H9 (cell line): ENCODE data around the gene VWF. TPM values are rescaled to one million over a fixed set of nuclear protein-coding genes. Genes with fewer than 3 reads are reported as not detected.

Experiments
- DNase-seq: peaks from one replicate; pipeline ENCODE4 v3.0.0-alpha.2; 2017
- H2AFZ ChIP-seq: one replicate; pipeline ENCODE4 v1.6.1; 2013; ENCODE audit warnings: mild to moderate bottlenecking, low read length, control low read depth, moderate library complexity
- H2AK5ac ChIP-seq: 2 replicates; pipeline ENCODE4 v1.6.1; 2013; ENCODE audit warnings: low read length, control low read depth, mixed read lengths; ENCODE audit not compliant: insufficient read length
- H2BK120ac ChIP-seq: one replicate; pipeline ENCODE4 v1.6.1; 2013; ENCODE audit warnings: low read depth, mild to moderate bottlenecking, low read length, control low read depth, inconsistent platforms; ENCODE audit not compliant: poor library complexity, severe bottlenecking
- H2BK12ac ChIP-seq: 2 replicates; pipeline ENCODE4 v1.6.1; 2013; ENCODE audit warnings: low read length, control low read depth, mixed read lengths, low read depth; ENCODE audit not compliant: insufficient read length
- H2BK15ac ChIP-seq: 2 replicates; pipeline ENCODE4 v1.6.1; 2013; ENCODE audit warnings: low read depth, low read length, control low read depth
- H2BK20ac ChIP-seq: one replicate; pipeline ENCODE4 v1.6.1; 2013; ENCODE audit warnings: low read depth, mild to moderate bottlenecking, low read length, control low read depth, inconsistent platforms; ENCODE audit not compliant: poor library complexity, severe bottlenecking
- H2BK5ac ChIP-seq: 2 replicates; pipeline ENCODE4 v1.6.1; 2013; ENCODE audit warnings: low read length, control low read depth, mixed read lengths; ENCODE audit not compliant: insufficient read length
- H3K14ac ChIP-seq: 2 replicates; pipeline ENCODE4 v1.6.1; 2013; ENCODE audit warnings: low read length, control low read depth; ENCODE audit not compliant: insufficient read depth
- H3K18ac ChIP-seq: 2 replicates; pipeline ENCODE4 v1.6.1; 2013; ENCODE audit warnings: low read depth, mild to moderate bottlenecking, mixed read lengths, low read length, control low read depth; ENCODE audit not compliant: insufficient read length
- H3K23ac ChIP-seq: 2 replicates; pipeline ENCODE4 v1.6.1; 2013; ENCODE audit warnings: low read length, control low read depth, mixed read lengths, low read depth; ENCODE audit not compliant: insufficient read length
- H3K23me2 ChIP-seq: 2 replicates; pipeline ENCODE4 v1.6.1; 2013; ENCODE audit warnings: low read depth, mild to moderate bottlenecking, mixed read lengths, low read length, control low read depth; ENCODE audit not compliant: insufficient read length, poor library complexity, severe bottlenecking
- H3K27ac ChIP-seq: 2 replicates; pipeline ENCODE4 v1.5.1; 2013; ENCODE audit warnings: low read length, control low read depth, mixed read lengths, low read depth; ENCODE audit not compliant: insufficient read length
- H3K27me3 ChIP-seq: 2 replicates; pipeline ENCODE4 v1.6.1; 2013; ENCODE audit warnings: low read length, control low read depth, inconsistent platforms; ENCODE audit not compliant: insufficient read depth
- H3K4ac ChIP-seq: 2 replicates; pipeline ENCODE4 v1.6.1; 2013; ENCODE audit warnings: low read depth, mild to moderate bottlenecking, control low read depth, inconsistent platforms, low read length, moderate library complexity
- H3K4me1 ChIP-seq: 2 replicates; pipeline ENCODE4 v1.6.1; 2013; ENCODE audit warnings: low read length, control low read depth, inconsistent platforms; ENCODE audit not compliant: insufficient read depth
- H3K4me2 ChIP-seq: 2 replicates; pipeline ENCODE4 v1.6.1; 2013; ENCODE audit warnings: low read length, control low read depth, mixed read lengths; ENCODE audit not compliant: insufficient read length, insufficient read depth
- H3K56ac ChIP-seq: 2 replicates; pipeline ENCODE4 v1.6.1; 2013; ENCODE audit warnings: low read depth, mild to moderate bottlenecking, mixed read lengths, low read length, control low read depth; ENCODE audit not compliant: insufficient read length
- H3K79me1 ChIP-seq: 2 replicates; pipeline ENCODE4 v1.6.1; 2013; ENCODE audit warnings: low read depth, mild to moderate bottlenecking, moderate library complexity, low read length, control low read depth, inconsistent platforms; ENCODE audit not compliant: insufficient read depth, poor library complexity, severe bottlenecking
- H3K79me2 ChIP-seq: 2 replicates; pipeline ENCODE4 v1.6.1; 2013; ENCODE audit warnings: low read length, control low read depth, inconsistent platforms; ENCODE audit not compliant: insufficient read depth
- H3K9ac ChIP-seq: 2 replicates; pipeline ENCODE4 v1.6.1; 2013; ENCODE audit warnings: low read length, control low read depth, mixed read lengths; ENCODE audit not compliant: insufficient read length; ENCODE audit errors: extremely low read depth
- H3K9me3 ChIP-seq: one replicate; pipeline ENCODE4 v1.6.1; 2013; ENCODE audit warnings: low read depth, low read length, inconsistent platforms; ENCODE audit not compliant: control insufficient read depth
- H3T11ph ChIP-seq: one replicate; pipeline ENCODE4 v1.6.1; 2013; ENCODE audit warnings: mild to moderate bottlenecking, low read length, control low read depth, inconsistent platforms
- H4K20me1 ChIP-seq: one replicate; pipeline ENCODE4 v1.6.1; 2013; ENCODE audit not compliant: control insufficient read depth, insufficient read length, insufficient read depth
- H4K5ac ChIP-seq: 2 replicates; pipeline ENCODE4 v1.6.1; 2013; ENCODE audit warnings: low read depth, mild to moderate bottlenecking, mixed read lengths, low read length, control low read depth; ENCODE audit not compliant: insufficient read length
- H4K8ac ChIP-seq: replicated peaks from 2 replicates; pipeline ENCODE4 v1.6.1; 2013; ENCODE audit warnings: low read length, control low read depth, mixed read lengths, low read depth; ENCODE audit not compliant: insufficient read length
- H4K91ac ChIP-seq: 2 replicates; pipeline ENCODE4 v1.6.1; 2013; ENCODE audit warnings: low read depth, mild to moderate bottlenecking, moderate library complexity, mixed read lengths, low read length, control low read depth; ENCODE audit not compliant: insufficient read length
- H3K27ac Mint-ChIP-seq, 3 experiments: 2 replicates in 2 of 3; 3 replicates in 1 of 3; pipeline ENCODE4 v1.8.0; 2020 to 2021; ENCODE audit warnings: mixed read lengths in 3 of 3, mild to moderate bottlenecking in 1 of 3, moderate library complexity in 1 of 3
- H3K27me3 Mint-ChIP-seq: 2 replicates; pipeline ENCODE4 v1.8.0; 2021; ENCODE audit warnings: low read depth, mild to moderate bottlenecking, moderate library complexity, mixed read lengths
- H3K36me3 Mint-ChIP-seq, 3 experiments: 2 replicates in 2 of 3; 3 replicates in 1 of 3; pipeline ENCODE4 v1.8.0; 2020 to 2021; ENCODE audit warnings: low read depth in 3 of 3, mixed read lengths in 3 of 3; ENCODE audit not compliant: insufficient read depth in 1 of 3
- H3K4me1 Mint-ChIP-seq, 2 experiments: 2 replicates each; pipeline ENCODE4 v1.8.0; 2020; ENCODE audit warnings: mixed read lengths in 2 of 2
- H3K4me3 Mint-ChIP-seq, 2 experiments: 2 replicates in 1 of 2; 3 replicates in 1 of 2; pipeline ENCODE4 v1.8.0; 2020 to 2021; ENCODE audit warnings: mild to moderate bottlenecking in 2 of 2, mixed read lengths in 2 of 2, moderate library complexity in 1 of 2
- H3K9me3 Mint-ChIP-seq, 2 experiments: 2 replicates in 1 of 2; 3 replicates in 1 of 2; pipeline ENCODE4 v1.8.0; 2020; ENCODE audit warnings: mild to moderate bottlenecking in 2 of 2, mixed read lengths in 2 of 2, moderate library complexity in 1 of 2
- CTCF ChIP-seq: fragments of 200-600 bp; sonication (generic); conservative IDR thresholded peaks from 3 replicates; pipeline ENCODE4 v1.8.0; 2021; ENCODE audit warnings: antibody characterized with exemption, mild to moderate bottlenecking
- WGBS: extraction: QIAGEN DNeasy Blood & Tissue Kit; methylation state at CpG from one replicate; pipeline ENCODE4 v1.1.7; 2013; ENCODE audit warnings: missing lambda C conversion rate, low lambda C conversion rate, mixed read lengths; ENCODE audit not compliant: insufficient read length; ENCODE audit errors: extremely low coverage; 5-methylcytosine and 5-hydroxymethylcytosine counted together
- total RNA-seq: library from RNA; stranded (reverse); gene quantifications from 2 replicates; pipeline ENCODE4 v1.2.1, GENCODE V29; 2021

Gene VWF
- total RNA-seq, 1 experiment from 2014 or later = 0.17 TPM

- H3K4me3 Mint-ChIP-seq = no peak overlapping the region
- Histone ChIP-seq H2AK5ac (no peak overlapping the region), H3K18ac (no peak overlapping the region), H2BK5ac (no peak overlapping the region), H3K4ac (no peak overlapping the region), H3T11ph (no peak overlapping the region), H3K14ac (no peak overlapping the region), H3K4me2 (no peak overlapping the region), H3K23ac (no peak overlapping the region), H3K79me2 (no peaks in the 10 kb centered on the region), H2BK12ac (no peak overlapping the region), H3K23me2 (peaks cover 4% of the 10 kb centered on the region), H3K4me1 (no peaks in the 10 kb centered on the region), H4K8ac (no peak overlapping the region), H4K20me1 (no peaks in the 10 kb centered on the region), H2BK20ac (no peak overlapping the region), H2BK120ac (no peak overlapping the region), H2AFZ (no peak overlapping the region), H3K79me1 (no peaks in the 10 kb centered on the region), H4K91ac (no peak overlapping the region), H2BK15ac (no peak overlapping the region), H3K27ac (no peak overlapping the region), H3K9me3 (no peaks in the 10 kb centered on the region), H3K9ac (no peak overlapping the region), H3K56ac (no peak overlapping the region), H3K27me3 (no peaks in the 10 kb centered on the region), H4K5ac (no peak overlapping the region)
- peaks cover 9% of the 10 kb centered on the region for H3K27me3 Mint-ChIP-seq
- H3K4me1 Mint-ChIP-seq = peaks cover 27 to 31% of the 10 kb centered on the region in 2 experiments
- no peak overlapping the region for H3K27ac Mint-ChIP-seq
- WGBS = no CpG with 5 or more reads among the region's 3 CpGs
- no peaks in the 10 kb centered on the region for H3K9me3 Mint-ChIP-seq
- no peaks in the 10 kb centered on the region; a peak in 1 of 7 replicates for H3K36me3 Mint-ChIP-seq
- DNase-seq = no peak
- TF ChIP-seq CTCF = no peak
Measured at GRCh38 chr12:6061660-6062059, 62.8 kb downstream of the VWF start.
